WERI-Rb-1 (cell line): ENCODE measurements around the gene CASP7.

Experiments used
- DNase-seq: peaks from one replicate; pipeline ENCODE4 v3.0.0-alpha.2; 2020
- H3K27ac ChIP-seq: fragments of 250-450 bp; sonication (Bioruptor Pico); 2 replicates; pipeline ENCODE4 v1.5.1; 2020; ENCODE audit warnings: mild to moderate bottlenecking, moderate library complexity
- H3K27me3 ChIP-seq: fragments of 250-450 bp; sonication (Bioruptor Pico); 2 replicates; pipeline ENCODE4 v1.5.1; 2021; ENCODE audit warnings: mild to moderate bottlenecking, low read depth, moderate library complexity; ENCODE audit not compliant: insufficient read depth, severe bottlenecking
- H3K36me3 ChIP-seq: fragments of 250-450 bp; sonication (Bioruptor Pico); 2 replicates; pipeline ENCODE4 v1.5.1; 2020; ENCODE audit warnings: mild to moderate bottlenecking, moderate library complexity
- H3K4me3 ChIP-seq: 2 replicates; pipeline ENCODE4 v1.5.1; 2011; ENCODE audit warnings: low read depth, mild to moderate bottlenecking, control low read depth, low read length
- H3K9me3 ChIP-seq: fragments of 250-450 bp; sonication (Bioruptor Pico); 2 replicates; pipeline ENCODE4 v1.5.1; 2021; ENCODE audit warnings: mild to moderate bottlenecking, moderate library complexity; ENCODE audit not compliant: severe bottlenecking
- CTCF ChIP-seq: IDR thresholded peaks from 2 replicates; pipeline ENCODE4 v1.5.1; 2011; ENCODE audit warnings: low read depth, mild to moderate bottlenecking, control low read depth, inconsistent platforms, low read length

CASP7 gene

GRCh38 chr10:113679463-113680189 lies at the start of gene CASP7:
Gene CASP7, plus strand, starts transcription at chr10:113679912. Its CDS starts 17,582 bp downstream, at chr10:113697494.
- peak within 1 kb of the TSS; percentile 74 for H3K27ac ChIP-seq
- no peaks in the 10 kb centered on the region for H3K36me3 ChIP-seq
- no peaks in the 10 kb centered on the region for H3K9me3 ChIP-seq
- H3K4me3 ChIP-seq: peak within 1 kb of the TSS; percentile 72
- DNase-seq: peak; percentile 87
- TF ChIP-seq CTCF: peak; percentile 66
- H3K27me3 ChIP-seq: no peaks in the 10 kb centered on the region

GRCh38 chr10:113630929-113631533 lies 48.7 kb upstream of the CASP7 start:
- H3K27ac ChIP-seq: no peak overlapping the region
- no peak for DNase-seq
- H3K4me3 ChIP-seq: no peak overlapping the region
- no peak for TF ChIP-seq CTCF
- H3K27me3 ChIP-seq: no peaks in the 10 kb centered on the region
- no peaks in the 10 kb centered on the region for H3K36me3 ChIP-seq
- no peaks in the 10 kb centered on the region for H3K9me3 ChIP-seq

- Histone ChIP-seq H3K9me3 (no peaks in the 10 kb centered on the region), H3K4me3 (no peak overlapping the region), H3K27ac (no peak overlapping the region), H3K27me3 (no peaks in the 10 kb centered on the region), H3K36me3 (no peaks in the 10 kb centered on the region)
- no peak for TF ChIP-seq CTCF
- DNase-seq: no peak
These were observed 47.9 kb upstream of the CASP7 start for GRCh38 chr10:113631684-113632367.

- H3K4me3 ChIP-seq: no peak overlapping the region
- H3K27ac ChIP-seq: no peak overlapping the region
- no peaks in the 10 kb centered on the region for H3K36me3 ChIP-seq
- no peak for DNase-seq
- H3K9me3 ChIP-seq: no peaks in the 10 kb centered on the region
- H3K27me3 ChIP-seq: no peaks in the 10 kb centered on the region
- no peak for TF ChIP-seq CTCF
These were observed 39.7 kb upstream of the CASP7 start for GRCh38 chr10:113639966-113640365.

- no peak overlapping the region for H3K27ac ChIP-seq
- H3K36me3 ChIP-seq: no peaks in the 10 kb centered on the region
- H3K27me3 ChIP-seq: no peaks in the 10 kb centered on the region
- no peak overlapping the region for H3K4me3 ChIP-seq
- no peak for DNase-seq
- TF ChIP-seq CTCF: no peak
- no peaks in the 10 kb centered on the region for H3K9me3 ChIP-seq
These were observed 38.0 kb upstream of the CASP7 start for GRCh38 chr10:113641702-113642101.
